Sciatic nerve (tissue), 2 donors: ENCODE data around the gene NFKB1. TPM values are rescaled to one million over a fixed set of nuclear protein-coding genes. Genes with fewer than 3 reads are reported as not detected.

Experiments used
- ATAC-seq: fragments of 200-7000 bp; cut with Tn5 transposase; one replicate; pipeline ENCODE4 v1.9.1; 2020; ENCODE audit warnings: mild to moderate bottlenecking, moderate library complexity
- DNase-seq: peaks from one replicate; pipeline ENCODE4 v3.0.0-alpha.2; 2020; ENCODE audit warnings: low spot score
- intact Hi-C: fragments of 100-400 bp; cut with DNase I; formaldehyde crosslinking; loops from one replicate; pipeline ENCODE4 v1.14.2; 2022
- total RNA-seq: library from RNA; stranded (reverse); fragmentation: NEBNext Ultra II Directional; extraction: Animal tissue kit (Norgen Biotek cat#: 25700); gene quantifications from one replicate; pipeline ENCODE4 v1.2.1, GENCODE V29; 2021
- donor health status: DM: no; HTN: no; CAD: no.
- donor health status: DM: no; HTN: no; CAD: no.

NFKB1 gene
- total RNA-seq, 1 donor from 2014 or later: 41.9 TPM

DNA sequence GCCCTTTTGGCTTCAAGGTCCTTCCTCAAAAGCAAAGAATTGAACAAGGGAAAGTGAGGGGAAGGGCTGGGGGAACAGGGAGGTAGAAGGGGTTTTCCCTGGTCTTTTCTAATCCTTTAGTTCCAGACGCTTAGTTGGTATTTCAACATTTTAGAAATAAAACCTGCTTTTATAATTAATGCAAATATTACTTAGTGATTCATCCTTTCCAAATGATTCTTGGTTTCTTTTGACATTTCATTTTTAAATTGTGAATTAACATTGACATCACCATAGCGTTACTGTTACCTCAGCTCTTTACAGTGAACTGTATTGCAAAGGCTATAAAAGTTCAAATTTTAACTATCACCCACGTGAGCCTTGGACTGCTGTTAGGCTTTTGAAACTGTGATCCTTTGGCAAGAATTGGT lies 20.9 kb downstream of the NFKB1 start:
- intact Hi-C loops: no loop called here
- DNase-seq: no peak

DNA sequence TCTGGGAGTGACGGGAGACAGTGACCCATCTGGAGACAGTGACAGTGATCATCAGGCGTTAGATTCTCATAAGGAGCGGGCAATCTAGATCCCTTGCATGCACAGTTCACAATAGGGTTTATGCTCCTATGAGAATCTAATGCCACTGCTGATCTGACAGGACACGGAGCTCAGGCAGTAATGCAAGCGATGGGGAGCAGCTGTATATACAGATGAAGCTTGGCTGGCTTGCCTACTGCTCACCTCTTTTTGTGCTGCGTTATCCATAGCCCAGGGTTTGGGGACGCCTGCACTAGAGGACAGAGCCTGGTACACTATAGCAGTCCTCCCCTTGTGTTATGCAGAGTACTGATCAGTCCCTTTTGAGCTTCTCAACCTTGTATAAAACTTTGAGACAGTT lies 23.5 kb downstream of the NFKB1 start:
- intact Hi-C loops: no loop called here
- ATAC-seq: no peak
- no peak for DNase-seq

More for the DNA sequence above, 20.9 kb downstream of the NFKB1 start:
- no peak for ATAC-seq

DNA sequence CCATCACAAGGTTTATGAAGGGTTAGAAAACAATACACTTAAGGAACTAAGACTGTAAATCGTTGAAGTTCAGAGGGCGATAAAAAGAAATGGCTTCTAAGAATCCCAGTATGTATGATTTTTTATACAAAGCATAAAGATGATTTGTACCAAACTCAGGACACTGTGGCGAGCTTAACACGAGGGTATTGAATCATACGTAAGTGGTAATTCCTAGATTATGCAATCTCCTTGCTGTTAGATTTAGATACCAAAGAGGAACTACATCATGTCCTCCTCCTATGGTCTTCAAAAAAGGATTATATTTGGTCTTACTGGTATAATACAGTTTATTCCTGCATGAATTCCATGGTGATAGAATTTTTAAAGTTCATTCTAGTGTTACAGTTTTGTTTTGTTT lies 23.9 kb downstream of the NFKB1 start:
- peak; percentile 42 for ATAC-seq

DNA sequence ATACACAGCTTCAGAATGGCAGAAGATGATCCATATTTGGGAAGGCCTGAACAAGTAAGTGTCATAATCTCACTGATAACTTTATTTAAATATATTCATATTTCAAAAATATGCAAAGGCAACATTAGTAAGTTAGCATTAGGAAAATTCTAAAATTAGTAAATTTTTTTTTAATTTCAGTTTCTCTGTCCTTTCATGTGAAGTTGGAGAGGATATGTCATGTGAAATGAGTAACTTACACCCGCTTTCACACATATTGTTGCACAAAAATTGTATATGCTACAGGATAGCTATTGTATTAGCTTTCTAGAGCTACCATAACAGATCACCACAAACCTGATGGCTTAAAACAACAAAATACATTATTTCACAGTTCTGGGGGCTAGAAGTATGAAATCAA lies 24.3 kb downstream of the NFKB1 start:
- intact Hi-C loops: no loop called here
- DNase-seq: no peak
- ATAC-seq: no peak

More for the DNA sequence above, 23.9 kb downstream of the NFKB1 start:
- DNase-seq: no peak
- intact Hi-C loops: no loop called here

DNA sequence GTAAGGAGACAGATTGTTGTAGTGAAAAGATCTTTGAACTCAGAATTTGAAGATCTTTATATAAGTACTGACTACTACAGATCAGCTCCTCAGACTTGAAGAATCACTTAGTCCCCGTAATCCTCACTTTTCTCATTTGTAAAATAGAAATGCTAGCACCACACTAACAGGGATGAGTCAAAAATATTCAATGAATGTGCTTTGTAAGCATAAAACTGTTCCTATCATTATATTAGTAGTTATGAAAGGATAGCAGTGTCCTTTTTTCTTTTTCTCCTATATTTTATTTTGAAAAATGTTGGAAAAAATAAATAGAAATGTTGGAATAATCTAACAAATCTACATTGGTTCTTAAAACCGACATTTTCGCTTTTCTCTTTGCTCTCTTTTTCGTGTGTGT lies 25.4 kb downstream of the NFKB1 start:
- ATAC-seq: no peak
- DNase-seq: no peak
- intact Hi-C loops: no loop called here

DNA sequence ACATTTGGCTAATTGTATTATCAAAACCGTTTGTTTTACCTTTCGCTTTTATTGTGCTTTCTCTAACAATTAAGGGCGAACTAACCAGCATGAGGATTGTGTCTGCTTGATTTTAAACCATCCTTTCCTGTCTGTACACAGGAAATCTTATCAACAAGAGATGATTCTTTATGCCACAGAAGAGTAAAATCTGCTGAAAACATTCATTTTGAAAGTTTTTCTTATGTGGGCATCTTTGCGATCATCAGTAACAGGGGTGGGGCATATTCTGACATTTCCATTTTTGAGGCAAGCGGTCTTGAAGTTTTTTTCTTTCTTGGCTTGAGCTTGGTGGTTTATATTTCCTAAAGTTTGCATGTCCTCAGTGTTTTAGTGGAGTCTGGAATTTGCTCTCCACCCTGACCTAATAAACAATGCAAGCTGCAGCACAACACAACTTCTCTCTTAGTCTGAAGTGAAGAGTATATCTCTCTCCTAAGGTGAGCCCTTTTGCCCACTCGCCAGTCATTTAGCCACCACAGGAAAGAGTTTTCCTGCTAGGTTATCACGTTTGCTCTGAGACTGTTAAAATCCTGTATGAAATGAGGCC lies 26.6 kb downstream of the NFKB1 start:
- no peak for ATAC-seq
- no peak for DNase-seq
- intact Hi-C loops: no loop called here

DNA sequence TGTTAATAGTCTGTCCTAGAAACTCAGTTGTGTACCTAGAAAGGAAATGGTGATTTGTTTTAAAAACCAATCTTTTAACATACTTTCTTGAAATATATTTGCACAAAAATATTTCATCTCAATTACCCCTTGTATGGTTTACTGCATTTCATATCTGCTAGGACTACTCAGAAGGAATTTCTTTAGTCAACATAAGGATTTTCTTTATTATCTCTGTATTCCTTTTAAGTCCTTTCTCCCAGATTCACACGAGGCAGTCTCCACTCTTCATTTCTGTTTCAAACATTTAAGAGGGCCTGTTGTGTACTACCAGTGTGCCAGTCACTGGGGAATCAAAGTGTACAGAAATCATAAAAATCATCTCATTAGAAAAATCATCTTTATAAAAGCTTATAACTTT lies 28.8 kb downstream of the NFKB1 start:
- ATAC-seq: no peak
- no peak for DNase-seq
- intact Hi-C loops: no loop called here

DNA sequence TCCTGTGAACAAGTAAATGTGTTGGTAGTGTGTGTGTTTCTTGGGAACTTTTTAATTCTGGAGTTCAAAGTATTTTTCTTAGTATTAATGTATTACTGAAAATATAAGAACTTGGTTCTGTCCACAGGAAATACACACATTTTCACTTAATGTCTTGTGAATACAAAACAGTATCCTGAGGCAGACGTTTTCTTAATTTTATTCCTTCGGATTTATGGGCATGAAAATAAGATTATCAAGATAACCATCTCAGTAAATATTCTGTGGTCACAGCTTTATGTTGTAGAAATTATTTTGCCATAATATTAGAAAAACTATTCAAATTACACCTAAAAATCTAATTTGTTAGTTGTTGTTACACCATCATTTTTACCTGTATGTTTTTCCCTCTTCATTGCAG lies 29.8 kb downstream of the NFKB1 start:
- intact Hi-C loops: no loop called here
- ATAC-seq (no peak), DNase-seq (no peak)

DNA sequence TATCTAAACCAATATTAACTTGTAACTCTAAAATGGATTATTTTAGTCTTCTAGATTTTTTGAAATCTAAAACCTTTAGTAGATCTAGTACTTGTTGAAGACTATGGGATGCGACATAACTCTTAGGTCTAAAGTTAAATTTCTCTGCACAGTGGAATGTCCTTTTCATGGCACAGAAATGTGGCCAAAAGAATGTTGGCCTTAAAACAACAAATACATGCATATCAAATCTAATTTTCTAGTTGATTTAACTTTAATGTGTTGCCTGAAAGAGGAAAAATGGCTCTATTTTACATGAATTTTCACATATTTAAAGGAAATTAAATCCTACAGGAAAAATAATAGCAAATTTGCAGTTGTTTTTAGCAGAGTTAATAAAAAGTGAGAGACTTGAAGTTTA lies 30.3 kb downstream of the NFKB1 start:
- intact Hi-C loops: no loop called here
- ATAC-seq: no peak
- DNase-seq: no peak

DNA sequence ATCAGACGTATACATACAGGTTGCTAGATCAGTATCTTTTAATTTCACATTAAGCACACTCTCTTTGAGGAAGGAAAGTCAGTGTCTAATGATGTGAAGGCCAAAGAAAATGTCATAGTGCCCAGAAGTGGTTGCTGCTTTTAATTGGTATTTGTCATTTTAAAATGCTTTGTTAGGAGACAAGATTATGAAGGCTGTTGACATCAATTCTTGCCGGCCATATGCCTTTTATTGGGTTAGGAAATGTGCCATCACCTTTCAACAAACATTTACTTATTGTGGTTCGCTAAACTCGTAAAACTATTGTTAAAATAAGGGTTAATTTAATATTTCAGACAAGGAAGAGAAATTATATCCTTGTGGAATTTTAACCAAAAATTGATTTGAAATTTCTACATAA lies 32.2 kb downstream of the NFKB1 start:
- intact Hi-C loops: no loop called here
- no peak for DNase-seq
- ATAC-seq: no peak

DNA sequence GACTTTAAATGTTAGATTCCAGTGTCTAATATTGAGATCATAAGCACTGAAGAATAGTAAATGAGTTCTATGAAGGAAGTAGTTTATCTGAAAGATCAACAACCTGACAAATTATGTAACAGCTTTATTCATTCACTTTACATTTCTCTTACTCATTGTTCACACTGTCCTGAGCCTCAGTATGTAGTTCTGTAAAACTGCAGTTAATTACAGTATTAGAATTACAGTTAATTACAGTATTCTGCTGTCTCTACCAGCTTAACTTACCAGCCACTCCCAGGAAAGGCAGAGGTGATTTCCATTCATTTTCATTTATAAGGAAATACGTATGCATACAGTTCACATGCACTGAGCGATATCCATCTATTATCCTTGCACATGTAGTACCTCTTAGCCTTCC lies 32.7 kb downstream of the NFKB1 start:
- no peak for ATAC-seq
- no peak for DNase-seq
- intact Hi-C loops: no loop called here

DNA sequence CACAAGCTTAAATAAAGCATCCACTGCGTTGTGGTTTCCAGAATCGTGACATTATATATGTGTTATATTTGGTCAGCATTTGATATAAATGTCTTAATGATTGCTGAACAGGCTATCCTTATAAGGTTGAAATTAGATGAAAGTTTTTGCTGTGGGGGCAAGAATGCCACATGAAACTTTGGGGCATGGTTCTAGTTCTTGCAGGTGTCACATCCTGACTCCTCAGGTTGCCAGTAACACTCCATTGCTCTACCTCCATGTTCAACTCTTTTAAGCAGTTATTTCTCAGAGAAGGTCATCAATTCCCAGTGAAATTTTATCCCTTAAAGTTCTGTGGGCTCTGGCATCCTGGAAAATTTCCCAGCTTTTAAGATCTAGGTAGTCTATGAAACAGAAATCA lies 33.7 kb downstream of the NFKB1 start:
- intact Hi-C loops: no loop called here
- ATAC-seq (no peak), DNase-seq (no peak)

DNA sequence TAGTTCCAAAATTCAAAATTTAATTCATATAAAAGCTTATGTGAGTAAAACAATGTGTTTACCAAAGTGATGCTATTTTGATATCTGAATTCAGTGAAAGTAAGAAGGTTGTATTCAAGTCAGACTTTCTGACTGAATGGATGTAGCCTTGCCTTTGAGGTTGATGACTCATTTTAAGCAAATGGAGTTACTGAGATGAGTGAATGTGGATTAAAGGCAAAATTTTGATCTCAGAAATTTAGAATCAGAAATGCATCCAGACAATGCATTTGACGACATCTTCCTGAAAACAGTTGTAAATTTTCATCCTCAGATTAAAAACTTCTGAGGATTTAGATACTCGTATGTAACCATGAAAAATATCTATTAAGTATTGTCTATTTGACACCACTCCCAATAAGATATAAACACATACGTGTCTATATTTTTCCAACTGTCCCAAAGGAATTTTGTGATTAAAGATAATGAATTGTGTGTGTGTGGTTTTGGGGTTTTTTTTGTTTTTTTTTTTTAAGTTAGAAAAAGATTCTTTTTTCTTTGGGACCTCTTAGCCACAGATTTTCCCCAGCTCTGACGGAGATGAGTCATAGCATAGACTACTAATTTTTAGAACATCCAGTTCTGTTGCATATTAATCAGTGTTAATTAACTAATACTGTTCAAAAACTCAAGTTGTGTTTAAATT lies 34.4 kb downstream of the NFKB1 start:
- DNase-seq (no peak), ATAC-seq (no peak)
- intact Hi-C loops: no loop called here

DNA sequence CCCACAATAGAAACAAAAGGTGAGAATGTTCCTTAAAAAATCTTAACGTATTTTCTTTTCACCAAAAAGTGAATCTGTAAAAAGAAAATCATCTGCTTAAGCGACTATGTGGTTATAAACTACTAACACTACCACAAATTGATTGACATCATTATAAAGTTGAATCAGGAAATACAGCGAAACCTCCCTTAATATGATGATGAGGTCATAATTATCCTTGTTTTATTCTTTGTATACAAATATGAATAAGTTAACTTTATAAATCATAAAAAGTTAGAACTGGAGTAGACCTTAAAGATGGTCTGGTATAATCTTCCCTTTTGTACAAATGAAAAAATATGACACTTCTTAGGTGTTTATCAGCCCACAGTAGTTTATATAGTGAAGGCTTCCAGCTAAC lies 35.6 kb downstream of the NFKB1 start:
- DNase-seq (no peak), ATAC-seq (no peak)
- intact Hi-C loops: no loop called here

DNA sequence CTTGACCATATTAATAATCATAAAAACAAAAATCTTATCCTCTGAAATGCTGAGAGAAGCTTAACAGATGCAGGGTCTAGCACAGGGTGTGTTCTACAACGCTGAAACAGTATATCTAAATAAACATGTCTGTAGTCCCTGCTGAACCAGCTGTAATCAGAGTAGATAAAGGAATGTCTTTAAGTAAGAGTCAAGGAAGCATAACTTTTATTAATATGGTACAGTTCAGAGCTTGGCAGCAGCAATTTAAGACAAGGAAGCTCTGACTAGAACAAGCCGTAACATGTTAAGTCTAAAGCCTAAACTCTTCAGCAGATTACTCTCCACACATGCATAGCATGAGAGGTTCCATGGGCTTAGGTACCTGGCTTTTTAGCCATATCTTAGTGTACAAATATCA lies 36.1 kb downstream of the NFKB1 start:
- ATAC-seq (no peak), DNase-seq (no peak)
- intact Hi-C loops: no loop called here

DNA sequence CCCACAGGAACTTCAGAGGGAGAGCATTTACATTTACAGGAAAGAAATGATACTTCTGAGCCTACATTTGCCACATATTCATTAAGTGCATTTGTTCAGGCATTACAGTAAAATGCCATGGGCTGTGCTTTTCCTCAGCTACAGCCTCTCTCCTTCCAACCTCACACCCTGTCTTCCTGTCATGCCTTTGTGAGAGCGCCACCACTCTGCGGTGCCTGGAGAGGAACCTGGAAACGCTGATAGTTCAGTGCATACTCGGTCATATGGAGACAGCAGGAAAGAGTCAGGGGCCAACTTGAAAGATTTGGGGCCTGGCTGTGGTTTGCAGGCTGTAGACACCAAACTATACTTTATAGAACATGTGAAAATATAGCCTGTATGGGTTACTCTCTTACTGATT lies 40.5 kb downstream of the NFKB1 start:
- ATAC-seq: no peak
- intact Hi-C loops: no loop called here
- no peak for DNase-seq

DNA sequence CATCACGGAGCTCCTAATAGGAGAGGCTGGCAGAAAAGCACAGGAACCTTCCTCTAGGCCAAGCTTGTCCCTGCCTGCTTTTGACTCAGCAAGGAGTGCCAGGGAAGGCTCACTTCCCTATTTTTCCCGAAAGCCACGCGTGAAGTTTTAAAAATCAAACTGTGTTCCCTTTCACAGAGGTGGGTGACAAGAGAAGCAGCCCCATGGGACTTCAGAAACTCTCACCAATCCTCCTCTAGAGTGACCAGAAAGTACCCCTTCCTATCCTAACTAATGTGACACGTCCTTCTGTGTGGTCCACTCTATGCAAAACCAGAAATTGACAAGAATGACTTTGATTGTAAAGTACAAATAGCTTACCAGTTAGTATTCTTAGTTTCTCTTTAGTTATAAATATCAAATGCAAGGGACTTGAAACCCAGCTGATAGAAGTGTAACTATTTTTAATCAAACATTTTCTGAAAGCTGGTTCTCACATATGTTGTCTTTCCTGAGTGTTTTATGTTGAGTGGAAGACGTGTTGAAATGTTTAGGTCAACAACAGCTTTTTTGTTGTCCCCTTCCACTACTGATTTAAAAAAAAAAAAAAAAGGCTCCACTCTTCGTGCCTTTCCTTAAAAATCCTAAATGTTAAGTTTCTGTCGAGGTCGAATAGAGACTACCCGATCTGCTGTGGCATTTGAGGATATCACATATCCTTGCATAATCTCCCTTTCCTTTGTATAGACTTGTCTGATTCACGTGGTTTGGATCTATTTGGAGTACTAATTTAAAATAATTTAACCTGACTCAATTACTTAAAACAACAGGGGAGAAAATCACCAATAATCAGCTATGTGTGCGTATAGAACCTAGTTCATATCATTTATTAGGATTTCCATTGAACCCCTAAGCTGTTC lies 42.1 kb downstream of the NFKB1 start:
- DNase-seq (no peak), ATAC-seq (no peak)
- intact Hi-C loops: no loop called here

DNA sequence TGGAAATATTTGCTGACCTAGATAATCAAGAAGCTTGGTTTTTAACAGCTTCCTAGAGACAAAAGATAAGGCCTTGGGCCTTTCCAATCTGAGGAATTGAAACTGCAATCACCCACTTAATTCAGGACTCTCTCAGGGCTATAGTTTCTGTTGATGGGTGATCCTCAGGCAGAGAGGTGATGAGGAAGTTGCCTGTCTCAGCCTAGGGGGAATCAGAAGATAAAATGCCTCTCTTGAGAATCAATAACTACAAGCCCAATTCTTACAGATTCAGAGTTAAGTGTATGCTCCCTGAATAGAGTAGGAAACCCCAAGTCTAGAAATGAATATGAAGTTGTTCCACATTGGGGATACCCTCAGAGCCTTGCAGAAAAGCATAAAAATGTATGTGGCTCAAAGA lies 45.5 kb downstream of the NFKB1 start:
- ATAC-seq: no peak
- intact Hi-C loops: no loop called here

DNA sequence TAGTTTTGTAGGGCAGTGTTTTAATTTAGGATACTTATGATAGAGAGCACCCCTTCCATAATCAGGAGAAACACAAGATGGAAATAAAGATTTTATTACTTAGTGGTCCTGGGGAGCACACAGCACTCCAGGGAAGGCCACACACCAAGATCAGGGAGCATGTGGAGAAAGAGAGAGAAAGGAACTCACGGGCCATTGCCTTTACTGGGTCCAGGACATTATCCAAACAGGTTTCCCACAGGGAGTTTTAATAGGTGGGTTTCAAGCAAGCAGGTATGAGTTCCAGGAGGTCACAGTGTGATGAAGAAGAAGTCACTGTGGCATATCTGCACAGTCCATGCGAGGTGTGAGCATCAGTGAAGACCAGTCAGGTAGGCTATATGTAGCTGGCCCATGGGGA lies 46.8 kb downstream of the NFKB1 start:
- DNase-seq: no peak
- ATAC-seq: no peak
- intact Hi-C loops: no loop called here

More for the DNA sequence above, 45.5 kb downstream of the NFKB1 start:
- DNase-seq: no peak

DNA sequence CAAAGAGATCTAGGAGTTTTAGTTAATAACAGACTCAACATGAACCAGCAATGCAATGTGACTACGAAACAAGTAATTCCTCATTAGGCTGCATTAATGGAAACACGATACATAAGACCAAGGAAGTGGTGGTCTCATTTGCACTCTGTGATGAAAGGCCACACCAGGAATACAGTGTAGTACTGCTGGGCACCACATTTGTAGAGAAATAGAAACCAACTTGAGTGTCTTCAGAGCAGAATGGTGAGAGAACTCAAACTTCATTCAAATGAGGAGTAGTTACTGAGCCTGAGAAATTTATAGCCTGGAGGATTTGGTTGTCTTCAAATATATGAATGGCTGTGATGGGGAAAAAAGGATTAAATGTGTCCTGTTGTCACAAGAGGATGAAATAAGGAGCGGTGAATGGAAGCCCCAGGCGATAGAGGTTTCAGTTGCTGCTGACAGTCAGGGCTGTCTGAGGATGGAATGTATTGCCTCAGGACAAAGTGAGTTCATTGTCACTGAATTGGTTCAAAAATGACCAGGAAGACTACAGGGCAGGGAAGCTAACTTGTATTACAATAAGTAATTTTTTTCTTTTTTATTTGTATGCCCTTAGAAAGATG lies 50.9 kb downstream of the NFKB1 start:
- ATAC-seq (no peak), DNase-seq (no peak)
- intact Hi-C loops: no loop called here
